ENCODE results near the gene SHISA6. TPM values are rescaled to one million over a fixed set of nuclear protein-coding genes. Genes with fewer than 3 reads are reported as not detected.

The SHISA6 gene
- total RNA-seq, 1 experiment from 2014 or later, result 2.9 TPM

DNA sequence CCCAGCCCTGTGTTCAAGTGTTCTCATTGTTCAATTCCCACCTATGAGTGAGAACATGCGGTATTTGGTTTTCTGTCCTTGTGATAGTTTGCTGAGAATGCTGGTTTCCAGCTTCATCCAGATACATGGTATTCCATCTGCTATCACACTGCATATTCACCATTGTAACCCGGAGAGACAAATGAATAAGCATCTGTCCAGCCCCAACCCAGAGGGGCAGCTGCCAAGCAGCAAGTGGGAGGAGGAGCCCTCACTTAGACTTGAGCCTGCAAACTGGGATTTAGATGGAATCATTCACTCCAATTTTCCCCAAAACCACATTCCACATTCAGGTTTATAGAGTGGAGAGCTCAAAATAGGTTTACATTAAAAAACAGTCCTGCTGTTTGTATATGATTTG lies 41.6 kb downstream of the SHISA6 start:
- Histone ChIP-seq H3K4ac (ENCODE audit: low read depth, low read length) (no peak overlapping the region), H2BK20ac (ENCODE audit: low read depth, low read length, poor library complexity, severe bottlenecking) (no peak overlapping the region), H2BK15ac (ENCODE audit: low read depth, low read length) (no peak overlapping the region), H3K9ac (ENCODE audit: extremely low read depth, insufficient read length, low read length) (no peak overlapping the region), H3K79me1 (ENCODE audit: insufficient read depth, low read depth, low read length, poor library complexity, severe bottlenecking) (no peaks in the 10 kb centered on the region), H2AK5ac (ENCODE audit: insufficient read length, low read length) (no peak overlapping the region), H3T11ph (ENCODE audit: low read length) (no peak overlapping the region), H4K20me1 (ENCODE audit: control insufficient read depth, insufficient read depth, insufficient read length) (no peaks in the 10 kb centered on the region), H3K23me2 (ENCODE audit: insufficient read length, low read depth, low read length, poor library complexity, severe bottlenecking) (no peaks in the 10 kb centered on the region), H3K14ac (ENCODE audit: insufficient read depth, low read length) (no peak overlapping the region), H2BK5ac (ENCODE audit: insufficient read length, low read length) (no peak overlapping the region), H2BK120ac (ENCODE audit: low read depth, low read length, poor library complexity, severe bottlenecking) (no peak overlapping the region), H4K5ac (ENCODE audit: insufficient read length, low read depth, low read length) (no peak overlapping the region), H4K8ac (replicated peaks; ENCODE audit: insufficient read length, low read depth, low read length) (no peak overlapping the region), H3K56ac (ENCODE audit: insufficient read length, low read depth, low read length) (no peak overlapping the region), H3K27ac (ENCODE audit: insufficient read length, low read depth, low read length) (no peak overlapping the region), H3K79me2 (ENCODE audit: insufficient read depth, low read length) (no peaks in the 10 kb centered on the region), H3K4me2 (ENCODE audit: insufficient read depth, insufficient read length, low read length) (no peak overlapping the region), H2BK12ac (ENCODE audit: insufficient read length, low read depth, low read length) (no peak overlapping the region), H3K4me1 (ENCODE audit: insufficient read depth, low read length) (peaks cover 5% of the 10 kb centered on the region; the same call in 1 of the 2 replicates), H2AFZ (ENCODE audit: low read length) (no peak overlapping the region), H4K91ac (ENCODE audit: insufficient read length, low read depth, low read length) (no peak overlapping the region), H3K9me3 (ENCODE audit: control insufficient read depth, low read depth, low read length) (no peaks in the 10 kb centered on the region), H3K27me3 (ENCODE audit: insufficient read depth, low read length) (no peaks in the 10 kb centered on the region), H3K18ac (ENCODE audit: insufficient read length, low read depth, low read length) (no peak overlapping the region), H3K23ac (ENCODE audit: insufficient read length, low read depth, low read length) (no peak overlapping the region)
- Mint-ChIP-seq H3K9me3 (peaks cover 7 to 10% of the 10 kb centered on the region in 2 experiments; a peak in 4 of 5 replicates), H3K4me3 (no peak overlapping the region), H3K36me3 (ENCODE audit: insufficient read depth in 1 of 3, low read depth in 3 of 3) (peaks cover 0 to 12% (median 7%) of the 10 kb centered on the region in 3 experiments; a peak in 3 of 7 replicates), H3K27ac (no peak overlapping the region), H3K27me3 (ENCODE audit: low read depth) (no peaks in the 10 kb centered on the region; the same call in 1 of the 2 replicates), H3K4me1 (peaks cover 17 to 22% of the 10 kb centered on the region in 2 experiments)
- peak; percentile 9 for DNase-seq
- WGBS (ENCODE audit: extremely low coverage, insufficient read length, low lambda C conversion rate), result no CpG with 5 or more reads among the region's 2 CpGs
- TF ChIP-seq, protein P1, sequence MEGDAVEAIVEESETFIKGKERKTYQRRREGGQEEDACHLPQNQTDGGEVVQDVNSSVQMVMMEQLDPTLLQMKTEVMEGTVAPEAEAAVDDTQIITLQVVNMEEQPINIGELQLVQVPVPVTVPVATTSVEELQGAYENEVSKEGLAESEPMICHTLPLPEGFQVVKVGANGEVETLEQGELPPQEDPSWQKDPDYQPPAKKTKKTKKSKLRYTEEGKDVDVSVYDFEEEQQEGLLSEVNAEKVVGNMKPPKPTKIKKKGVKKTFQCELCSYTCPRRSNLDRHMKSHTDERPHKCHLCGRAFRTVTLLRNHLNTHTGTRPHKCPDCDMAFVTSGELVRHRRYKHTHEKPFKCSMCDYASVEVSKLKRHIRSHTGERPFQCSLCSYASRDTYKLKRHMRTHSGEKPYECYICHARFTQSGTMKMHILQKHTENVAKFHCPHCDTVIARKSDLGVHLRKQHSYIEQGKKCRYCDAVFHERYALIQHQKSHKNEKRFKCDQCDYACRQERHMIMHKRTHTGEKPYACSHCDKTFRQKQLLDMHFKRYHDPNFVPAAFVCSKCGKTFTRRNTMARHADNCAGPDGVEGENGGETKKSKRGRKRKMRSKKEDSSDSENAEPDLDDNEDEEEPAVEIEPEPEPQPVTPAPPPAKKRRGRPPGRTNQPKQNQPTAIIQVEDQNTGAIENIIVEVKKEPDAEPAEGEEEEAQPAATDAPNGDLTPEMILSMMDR (conservative IDR thresholded peaks at IDR 0.05), result no peak
